Prostate gland (tissue), 2 donors: ENCODE data around the gene IL3.

Experiments
- CTCF ChIP-seq, 4 experiments: fragments of 200-600 bp in 2 of 4; fragments of 450-650 bp in 2 of 4; sonication (generic) in 2 of 4; IDR thresholded peaks; 1 replicate in 3 of 4; 2 replicates in 1 of 4; pipeline ENCODE4 v1.5.1; 2016 to 2019; ENCODE audit warnings: antibody characterized with exemption in 4 of 4, mild to moderate bottlenecking in 2 of 4, moderate library complexity in 2 of 4
- POLR2A ChIP-seq: fragments of 450-650 bp; IDR thresholded peaks from one replicate; pipeline ENCODE4 v1.6.1; 2016; ENCODE audit warnings: antibody characterized with exemption, mild to moderate bottlenecking

- TF ChIP-seq CTCF (IDR thresholded peaks at IDR 0.05): peak in 3 of 4 experiments; percentile 7 to 36 (median 34)
- TF ChIP-seq POLR2A: no peak
Observed at GRCh38 chr5:132065351-132065937, 5.0 kb downstream of the IL3 start.
